ENCODE data around the gene FBXO31.

Gene FBXO31

DNA sequence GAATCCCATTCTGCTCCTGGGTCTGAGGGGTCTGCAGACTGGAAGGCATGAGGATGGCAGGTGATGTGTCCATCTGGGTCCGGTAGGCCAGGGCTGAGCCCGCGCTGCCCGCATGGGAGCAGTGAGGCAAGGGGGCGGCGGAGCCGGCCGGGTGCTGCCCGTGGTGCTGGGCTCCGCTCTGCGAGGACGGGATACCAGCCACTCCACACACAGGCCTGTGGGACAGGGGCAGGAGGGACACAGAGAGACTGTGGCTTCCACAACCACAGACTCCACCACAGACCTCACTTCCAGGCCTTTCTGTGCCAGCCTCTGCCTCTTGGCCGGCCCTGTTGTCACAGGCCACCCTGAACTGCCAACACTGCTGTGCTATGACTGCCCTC, 33.9 kb upstream of the FBXO31 start:
- no peak overlapping the region for H3K4me3 ChIP-seq (ENCODE audit: low read depth, low read length)
- in situ Hi-C loops (cut with HindIII; ENCODE audit: low sequenced_read_pairs), result no loop called here
- TF ChIP-seq, protein P1, sequence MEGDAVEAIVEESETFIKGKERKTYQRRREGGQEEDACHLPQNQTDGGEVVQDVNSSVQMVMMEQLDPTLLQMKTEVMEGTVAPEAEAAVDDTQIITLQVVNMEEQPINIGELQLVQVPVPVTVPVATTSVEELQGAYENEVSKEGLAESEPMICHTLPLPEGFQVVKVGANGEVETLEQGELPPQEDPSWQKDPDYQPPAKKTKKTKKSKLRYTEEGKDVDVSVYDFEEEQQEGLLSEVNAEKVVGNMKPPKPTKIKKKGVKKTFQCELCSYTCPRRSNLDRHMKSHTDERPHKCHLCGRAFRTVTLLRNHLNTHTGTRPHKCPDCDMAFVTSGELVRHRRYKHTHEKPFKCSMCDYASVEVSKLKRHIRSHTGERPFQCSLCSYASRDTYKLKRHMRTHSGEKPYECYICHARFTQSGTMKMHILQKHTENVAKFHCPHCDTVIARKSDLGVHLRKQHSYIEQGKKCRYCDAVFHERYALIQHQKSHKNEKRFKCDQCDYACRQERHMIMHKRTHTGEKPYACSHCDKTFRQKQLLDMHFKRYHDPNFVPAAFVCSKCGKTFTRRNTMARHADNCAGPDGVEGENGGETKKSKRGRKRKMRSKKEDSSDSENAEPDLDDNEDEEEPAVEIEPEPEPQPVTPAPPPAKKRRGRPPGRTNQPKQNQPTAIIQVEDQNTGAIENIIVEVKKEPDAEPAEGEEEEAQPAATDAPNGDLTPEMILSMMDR (IDR thresholded peaks at IDR 0.05; ENCODE audit: low read depth, low read length), result no peak
- no peak for DNase-seq (ENCODE audit: low read depth, low spot score)

DNA sequence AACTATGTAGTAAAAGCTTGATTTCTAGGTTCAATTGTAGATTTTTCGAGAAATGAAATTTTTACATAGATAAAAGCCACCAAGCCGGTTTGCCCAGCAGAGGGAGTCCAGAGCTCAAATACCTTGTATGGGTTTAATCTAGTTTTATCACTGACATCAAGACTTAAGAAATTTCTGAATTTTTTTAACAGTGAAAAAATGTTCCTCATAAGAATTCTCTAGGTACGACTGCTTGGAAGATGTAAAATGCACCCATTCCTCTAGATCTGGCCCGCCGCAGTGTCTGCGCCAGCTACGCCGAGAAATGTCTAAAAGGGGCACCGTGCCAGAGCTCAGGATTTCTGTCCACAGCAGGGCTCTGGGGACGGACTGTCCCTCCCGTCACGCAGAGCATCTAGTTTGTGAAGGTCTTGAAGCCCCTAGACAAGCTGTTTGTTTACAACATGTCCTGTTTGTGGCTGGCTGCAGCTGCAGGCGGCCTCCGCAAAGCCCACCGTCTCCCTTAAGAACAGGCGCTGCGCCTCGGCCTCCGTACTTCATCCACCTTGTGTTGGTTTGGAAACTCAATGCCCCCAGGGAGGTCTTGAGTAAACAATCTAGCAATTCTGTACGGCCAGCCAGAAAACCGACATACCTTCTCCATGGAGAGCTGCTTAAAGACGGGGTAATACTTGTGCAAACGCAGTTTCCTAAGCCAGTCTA, 33.4 kb upstream of the FBXO31 start:
- H3K4me3 ChIP-seq (ENCODE audit: low read depth, low read length), result no peak overlapping the region
- TF ChIP-seq, protein P1 (IDR thresholded peaks at IDR 0.05; ENCODE audit: low read depth, low read length), result peak; percentile 73
- peak; percentile 70 for DNase-seq (ENCODE audit: low read depth, low spot score)
- in situ Hi-C loops (cut with HindIII; ENCODE audit: low sequenced_read_pairs), result no loop called here

DNA sequence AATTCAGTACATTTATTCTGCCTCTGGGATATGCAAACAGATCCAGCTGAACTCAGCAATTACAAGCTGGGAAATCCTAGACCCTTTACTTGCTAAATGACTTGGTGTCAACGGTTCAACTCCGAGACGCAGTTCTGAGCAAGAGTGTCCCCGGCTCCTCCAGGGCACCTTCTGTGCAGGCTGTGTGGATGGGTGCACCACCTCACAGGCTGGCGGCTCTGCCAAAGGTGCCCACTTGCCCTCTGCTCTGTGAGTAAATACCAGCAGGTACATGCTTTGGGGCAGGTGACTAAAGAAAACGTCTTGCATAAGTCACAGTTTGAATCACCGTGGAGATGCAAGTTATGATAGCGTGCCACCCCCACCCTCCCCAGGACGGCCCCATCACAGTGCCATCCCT, 31.9 kb upstream of the FBXO31 start:
- TF ChIP-seq, protein P1 (IDR thresholded peaks at IDR 0.05; ENCODE audit: low read depth, low read length), result no peak
- no peak overlapping the region for H3K4me3 ChIP-seq (ENCODE audit: low read depth, low read length)
- in situ Hi-C loops (cut with HindIII; ENCODE audit: low sequenced_read_pairs), result no loop called here
- DNase-seq (ENCODE audit: low read depth, low spot score), result no peak

DNA sequence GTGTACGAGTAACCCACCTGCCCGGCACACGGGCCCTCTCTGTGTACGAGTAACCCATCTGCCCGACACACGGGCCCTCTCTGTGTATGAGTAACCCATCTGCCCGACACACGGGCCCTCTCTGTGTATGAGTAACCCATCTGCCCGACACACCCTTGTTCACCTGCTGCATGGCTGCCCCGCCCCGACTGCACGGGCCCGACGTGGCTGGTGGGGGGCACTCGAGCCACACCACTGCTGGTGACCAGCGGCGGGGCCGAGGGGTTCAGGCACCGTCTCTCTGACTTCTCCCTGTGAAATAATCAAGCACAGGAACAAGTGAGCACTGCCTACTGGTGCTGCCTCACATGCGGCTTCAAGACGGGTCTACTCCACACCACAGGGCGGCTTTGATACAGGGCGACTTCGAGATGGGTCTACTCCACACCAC, 30.7 kb upstream of the FBXO31 start:
- H3K4me3 ChIP-seq (ENCODE audit: low read depth, low read length), result no peak overlapping the region
- in situ Hi-C loops (cut with HindIII; ENCODE audit: low sequenced_read_pairs), result no loop called here
- DNase-seq (ENCODE audit: low read depth, low spot score), result no peak
- TF ChIP-seq, protein P1 (IDR thresholded peaks at IDR 0.05; ENCODE audit: low read depth, low read length), result no peak

DNA sequence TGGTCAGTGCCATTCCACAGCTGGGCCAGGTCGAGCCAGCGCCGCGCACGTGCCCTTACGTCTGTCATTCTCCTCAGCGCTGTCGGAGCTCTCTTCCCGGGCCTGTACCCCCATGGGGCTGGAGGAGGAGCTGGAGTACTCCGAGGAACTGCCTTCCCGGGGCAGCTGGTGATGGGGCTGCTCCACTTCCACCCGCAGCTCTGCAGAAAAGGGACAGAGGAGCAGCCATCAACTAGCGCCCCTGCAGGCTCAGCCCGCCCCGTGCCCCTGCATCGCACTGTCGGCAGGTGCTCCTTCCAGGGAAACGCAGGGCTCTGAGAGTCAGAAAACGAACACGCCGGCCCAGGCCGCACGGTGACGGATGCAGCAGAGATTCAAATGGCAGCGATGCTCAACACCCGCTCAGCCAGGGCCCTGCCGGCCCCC, 29.4 kb upstream of the FBXO31 start:
- TF ChIP-seq, protein P1 (IDR thresholded peaks at IDR 0.05; ENCODE audit: low read depth, low read length), result no peak
- no peak overlapping the region for H3K4me3 ChIP-seq (ENCODE audit: low read depth, low read length)
- in situ Hi-C loops (cut with HindIII; ENCODE audit: low sequenced_read_pairs), result no loop called here
- DNase-seq (ENCODE audit: low read depth, low spot score), result no peak

DNA sequence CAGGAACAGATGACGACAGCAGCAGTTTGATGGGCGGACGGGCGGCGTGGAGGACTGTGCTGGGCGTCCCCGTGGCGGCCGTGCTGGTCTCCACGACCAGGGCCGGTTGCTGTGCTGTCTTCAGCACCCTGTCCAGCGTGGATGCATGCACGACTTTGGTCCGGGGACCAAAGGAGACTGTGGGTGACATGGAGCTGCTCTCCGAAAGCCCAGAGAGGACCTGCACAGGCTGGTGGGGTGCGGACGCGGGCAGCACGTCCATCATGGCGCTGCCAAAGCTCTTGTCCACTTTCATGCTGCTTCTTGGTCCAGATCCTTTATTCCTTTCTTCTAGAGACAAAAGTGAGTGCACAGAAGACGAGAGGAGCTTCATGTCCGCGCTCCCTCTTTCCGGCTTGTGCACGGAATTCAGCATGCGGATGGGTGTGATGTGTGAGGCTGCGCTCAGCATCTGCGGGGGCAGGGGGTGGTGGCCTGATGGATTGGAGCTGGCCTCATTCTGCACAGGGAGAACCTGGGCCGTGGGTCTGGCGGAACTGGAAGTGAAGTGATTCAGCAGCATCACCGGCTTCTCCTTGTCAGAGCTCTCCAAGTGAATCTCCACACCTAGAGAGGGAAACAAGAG, 28.9 kb upstream of the FBXO31 start:
- TF ChIP-seq, protein P1 (IDR thresholded peaks at IDR 0.05; ENCODE audit: low read depth, low read length), result no peak
- H3K4me3 ChIP-seq (ENCODE audit: low read depth, low read length), result no peak overlapping the region
- DNase-seq (ENCODE audit: low read depth, low spot score), result no peak
- in situ Hi-C loops (cut with HindIII; ENCODE audit: low sequenced_read_pairs), result no loop called here
